Breast epithelium (tissue), 3 donors: ENCODE data around the gene PHACTR3.

Experiments used
- POLR2A ChIP-seq: fragments of 450-650 bp; IDR thresholded peaks from one replicate; pipeline ENCODE4 v1.6.1; 2016; ENCODE audit warnings: antibody characterized with exemption, mild to moderate bottlenecking, moderate library complexity
- POLR2AphosphoS5 ChIP-seq, 3 donors: sonication (generic); formaldehyde crosslinking; IDR thresholded peaks; one replicate each; pipeline ENCODE4 v1.6.1; 2017; ENCODE audit warnings: antibody characterized with exemption in 3 of 3
- TF ChIP-seq, protein P1 (sequence below), 3 donors: fragments of 450-650 bp; IDR thresholded peaks; one replicate each; pipeline ENCODE4 v1.5.1; 2016 to 2017; ENCODE audit warnings: antibody characterized with exemption in 3 of 3, mild to moderate bottlenecking in 3 of 3, moderate library complexity in 3 of 3

DNA sequence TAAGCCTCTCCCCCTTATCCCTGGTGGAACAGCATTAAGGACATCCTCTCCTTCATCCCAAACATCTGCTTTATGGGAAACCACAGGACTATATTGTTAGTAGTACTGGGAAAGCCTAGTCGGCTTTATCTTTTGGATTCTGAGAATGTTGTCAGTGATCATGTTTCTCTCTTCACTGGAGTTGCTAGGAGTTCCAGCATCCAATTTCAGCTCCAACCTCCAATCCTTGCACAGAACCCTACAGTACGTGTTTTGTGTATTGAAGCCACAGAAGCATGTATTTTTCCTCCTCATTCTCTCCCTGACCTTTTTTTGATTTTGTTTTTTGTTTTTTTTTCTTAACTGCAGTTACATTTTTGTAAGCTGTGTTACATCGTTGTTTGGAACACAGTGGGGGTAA, 84.0 kb downstream of the PHACTR3 start:
- TF ChIP-seq, protein P1, sequence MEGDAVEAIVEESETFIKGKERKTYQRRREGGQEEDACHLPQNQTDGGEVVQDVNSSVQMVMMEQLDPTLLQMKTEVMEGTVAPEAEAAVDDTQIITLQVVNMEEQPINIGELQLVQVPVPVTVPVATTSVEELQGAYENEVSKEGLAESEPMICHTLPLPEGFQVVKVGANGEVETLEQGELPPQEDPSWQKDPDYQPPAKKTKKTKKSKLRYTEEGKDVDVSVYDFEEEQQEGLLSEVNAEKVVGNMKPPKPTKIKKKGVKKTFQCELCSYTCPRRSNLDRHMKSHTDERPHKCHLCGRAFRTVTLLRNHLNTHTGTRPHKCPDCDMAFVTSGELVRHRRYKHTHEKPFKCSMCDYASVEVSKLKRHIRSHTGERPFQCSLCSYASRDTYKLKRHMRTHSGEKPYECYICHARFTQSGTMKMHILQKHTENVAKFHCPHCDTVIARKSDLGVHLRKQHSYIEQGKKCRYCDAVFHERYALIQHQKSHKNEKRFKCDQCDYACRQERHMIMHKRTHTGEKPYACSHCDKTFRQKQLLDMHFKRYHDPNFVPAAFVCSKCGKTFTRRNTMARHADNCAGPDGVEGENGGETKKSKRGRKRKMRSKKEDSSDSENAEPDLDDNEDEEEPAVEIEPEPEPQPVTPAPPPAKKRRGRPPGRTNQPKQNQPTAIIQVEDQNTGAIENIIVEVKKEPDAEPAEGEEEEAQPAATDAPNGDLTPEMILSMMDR (IDR thresholded peaks at IDR 0.05), result no peak
- TF ChIP-seq POLR2A (no peak), POLR2AphosphoS5 (IDR thresholded peaks at IDR 0.05) (no peak)
